GM12878 (cell line): ENCODE data around the gene COL6A3.

Experiments used
- ATF7 ChIP-seq: fragments of 450-650 bp; IDR thresholded peaks from 2 replicates; pipeline ENCODE4 v1.6.1; 2016; ENCODE audit warnings: low read depth, mild to moderate bottlenecking
- BMI1 ChIP-seq: fragments of 450-650 bp; IDR thresholded peaks from 2 replicates; pipeline ENCODE4 v1.6.1; 2016; ENCODE audit warnings: mild to moderate bottlenecking, moderate library complexity, borderline replicate concordance
- CTCF ChIP-seq, 3 experiments: IDR thresholded peaks in 2 of 3; conservative IDR thresholded peaks in 1 of 3; 2 replicates each; pipeline ENCODE4 v1.5.1; 2011; ENCODE audit warnings: low read depth in 3 of 3, low read length in 3 of 3, mild to moderate bottlenecking in 3 of 3, control low read depth in 2 of 3, moderate library complexity in 2 of 3, inconsistent platforms in 1 of 3, mixed read lengths in 1 of 3; ENCODE audit not compliant: control insufficient read depth in 2 of 3, insufficient read depth in 1 of 3; ENCODE audit errors: extremely low read depth in 1 of 3
- CUX1 ChIP-seq: IDR thresholded peaks from 2 replicates; pipeline ENCODE4 v1.6.1; 2012; ENCODE audit warnings: improper control_type of control experiment, low read depth, low read length; ENCODE audit not compliant: insufficient replicate concordance
- EZH2 ChIP-seq: IDR thresholded peaks from 2 replicates; pipeline ENCODE4 v1.6.1; 2012; ENCODE audit warnings: low read depth, mild to moderate bottlenecking, control low read depth, inconsistent platforms, low read length, borderline replicate concordance; ENCODE audit not compliant: control insufficient read depth
- JUNB ChIP-seq: IDR thresholded peaks from 2 replicates; pipeline ENCODE4 v1.6.1; 2016; ENCODE audit warnings: antibody characterized with exemption, mild to moderate bottlenecking
- NFIC ChIP-seq: IDR thresholded peaks from 2 replicates; pipeline ENCODE4 v1.6.1; 2012; ENCODE audit warnings: low read depth, mild to moderate bottlenecking, inconsistent platforms, low read length, moderate library complexity
- RAD21 ChIP-seq: IDR thresholded peaks from 2 replicates; pipeline ENCODE4 v1.6.1; 2011; ENCODE audit warnings: mild to moderate bottlenecking, low read depth, low read length, moderate library complexity; ENCODE audit not compliant: insufficient read depth
- REST ChIP-seq: IDR thresholded peaks from 2 replicates; pipeline ENCODE4 v1.6.1; 2012; ENCODE audit warnings: mild to moderate bottlenecking, low read depth, low read length
- RFX5 ChIP-seq: IDR thresholded peaks from 2 replicates; pipeline ENCODE4 v1.6.1; 2011; ENCODE audit warnings: low read depth, low read length, improper control_type of control experiment
- TCF12 ChIP-seq: IDR thresholded peaks from 2 replicates; pipeline ENCODE4 v1.6.1; 2011; ENCODE audit warnings: low read depth, mild to moderate bottlenecking, low read length
- ZNF384 ChIP-seq: IDR thresholded peaks from 2 replicates; pipeline ENCODE4 v1.6.1; 2012; ENCODE audit warnings: low read depth, mild to moderate bottlenecking, low read length, improper control_type of control experiment, borderline replicate concordance

- TF ChIP-seq CTCF (IDR thresholded peaks at IDR 0.05 in 2 of 3, conservative IDR thresholded peaks at IDR 0.05 in 1 of 3; ENCODE audit: control insufficient read depth in 2 of 3, extremely low read depth in 1 of 3, insufficient read depth in 1 of 3, low read depth in 3 of 3, low read length in 3 of 3) (no peak), JUNB (no peak), NFIC (no peak), REST (no peak), TCF12 (no peak), EZH2 (no peak), CUX1 (no peak), BMI1 (no peak), RFX5 (no peak), RAD21 (no peak), ZNF384 (no peak), ATF7 (0 out of 2 replicates have a peak, but pooled peaks have one; percentile 26)
Measured at GRCh38 chr2:237422309-237422708, 8.3 kb upstream of the COL6A3 start.
